ENCODE results near the gene PPFIA4. TPM values are rescaled to one million over a fixed set of nuclear protein-coding genes. Genes with fewer than 3 reads are reported as not detected.

The PPFIA4 gene
- polyA plus RNA-seq, 1 donor (not counting 4 experiments of a cell fraction or from before 2014, with no cell fraction given), result 2.3 TPM

GRCh38 chr1:202987922-202988583 lies 38.2 kb upstream of the PPFIA4 start:
- H3K9me3 ChIP-seq (ENCODE audit: control insufficient read depth, low read depth, low read length), result no peaks in the 10 kb centered on the region
- no peak overlapping the region for H3K4me3 ChIP-seq (ENCODE audit: control insufficient read depth in 2 of 3, extremely low read depth in 1 of 3, insufficient read depth in 2 of 3, low read depth in 1 of 3, low read length in 3 of 3)
- H3K27ac ChIP-seq (ENCODE audit: control insufficient read depth, insufficient read depth, low read length), result no peak overlapping the region
- no peaks in the 10 kb centered on the region for H3K79me2 ChIP-seq (ENCODE audit: control insufficient read depth, insufficient read depth, low read length)
- no peaks in the 10 kb centered on the region for H4K20me1 ChIP-seq (ENCODE audit: control insufficient read depth, extremely low read depth, insufficient read depth, low read length)
- no peak overlapping the region for H2AFZ ChIP-seq (ENCODE audit: control insufficient read depth, low read length)
- no peaks in the 10 kb centered on the region for H3K27me3 ChIP-seq (ENCODE audit: control insufficient read depth, extremely low read depth, insufficient read depth, low read length)
- DNase-seq (ENCODE audit: low read depth, low spot score), result no peak
- TF ChIP-seq EZH2 (IDR thresholded peaks at IDR 0.05; ENCODE audit: low read length), result no peak
- TF ChIP-seq, protein P1, sequence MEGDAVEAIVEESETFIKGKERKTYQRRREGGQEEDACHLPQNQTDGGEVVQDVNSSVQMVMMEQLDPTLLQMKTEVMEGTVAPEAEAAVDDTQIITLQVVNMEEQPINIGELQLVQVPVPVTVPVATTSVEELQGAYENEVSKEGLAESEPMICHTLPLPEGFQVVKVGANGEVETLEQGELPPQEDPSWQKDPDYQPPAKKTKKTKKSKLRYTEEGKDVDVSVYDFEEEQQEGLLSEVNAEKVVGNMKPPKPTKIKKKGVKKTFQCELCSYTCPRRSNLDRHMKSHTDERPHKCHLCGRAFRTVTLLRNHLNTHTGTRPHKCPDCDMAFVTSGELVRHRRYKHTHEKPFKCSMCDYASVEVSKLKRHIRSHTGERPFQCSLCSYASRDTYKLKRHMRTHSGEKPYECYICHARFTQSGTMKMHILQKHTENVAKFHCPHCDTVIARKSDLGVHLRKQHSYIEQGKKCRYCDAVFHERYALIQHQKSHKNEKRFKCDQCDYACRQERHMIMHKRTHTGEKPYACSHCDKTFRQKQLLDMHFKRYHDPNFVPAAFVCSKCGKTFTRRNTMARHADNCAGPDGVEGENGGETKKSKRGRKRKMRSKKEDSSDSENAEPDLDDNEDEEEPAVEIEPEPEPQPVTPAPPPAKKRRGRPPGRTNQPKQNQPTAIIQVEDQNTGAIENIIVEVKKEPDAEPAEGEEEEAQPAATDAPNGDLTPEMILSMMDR (optimal IDR thresholded peaks at IDR 0.05 in 1 of 3, IDR thresholded peaks at IDR 0.05 in 1 of 3, conservative IDR thresholded peaks at IDR 0.05 in 1 of 3; ENCODE audit: extremely low read depth in 1 of 3, insufficient read depth in 2 of 3, low read length in 3 of 3), result no peak
- H3K4me1 ChIP-seq (ENCODE audit: control insufficient read depth, extremely low read depth, insufficient read depth, low read length), result no peaks in the 10 kb centered on the region
- dilution Hi-C loops (cut with MboI; ENCODE audit: extremely low pct_ligation_motif_present, low sequenced_read_pairs), result no loop called here
- no peak overlapping the region for H3K4me2 ChIP-seq (ENCODE audit: control insufficient read depth, extremely low read depth, insufficient read depth, low read depth, low read length)
- H3K9ac ChIP-seq (ENCODE audit: control insufficient read depth, extremely low read depth, insufficient read depth, low read length), result no peak overlapping the region
- no peak for FAIRE-seq
- H3K36me3 ChIP-seq (ENCODE audit: control insufficient read depth in 2 of 2, extremely low read depth in 1 of 2, insufficient read depth in 2 of 2, low read length in 2 of 2), result no peaks in the 10 kb centered on the region
- no peaks in the 10 kb centered on the region for H3K9me1 ChIP-seq (ENCODE audit: control insufficient read depth, extremely low read depth, insufficient read depth, low read length)

- Histone ChIP-seq H3K4me1 (ENCODE audit: control insufficient read depth, extremely low read depth, insufficient read depth, low read length) (no peaks in the 10 kb centered on the region), H3K79me2 (ENCODE audit: control insufficient read depth, insufficient read depth, low read length) (no peaks in the 10 kb centered on the region), H4K20me1 (ENCODE audit: control insufficient read depth, extremely low read depth, insufficient read depth, low read length) (no peaks in the 10 kb centered on the region), H3K4me2 (ENCODE audit: control insufficient read depth, extremely low read depth, insufficient read depth, low read depth, low read length) (no peak overlapping the region), H3K9me3 (ENCODE audit: control insufficient read depth, low read depth, low read length) (no peaks in the 10 kb centered on the region), H3K27ac (ENCODE audit: control insufficient read depth, insufficient read depth, low read length) (no peak overlapping the region), H3K36me3 (ENCODE audit: control insufficient read depth in 2 of 2, extremely low read depth in 1 of 2, insufficient read depth in 2 of 2, low read length in 2 of 2) (no peaks in the 10 kb centered on the region), H3K9ac (ENCODE audit: control insufficient read depth, extremely low read depth, insufficient read depth, low read length) (no peak overlapping the region), H2AFZ (ENCODE audit: control insufficient read depth, low read length) (no peak overlapping the region), H3K27me3 (ENCODE audit: control insufficient read depth, extremely low read depth, insufficient read depth, low read length) (no peaks in the 10 kb centered on the region), H3K4me3 (ENCODE audit: control insufficient read depth in 2 of 3, extremely low read depth in 1 of 3, insufficient read depth in 2 of 3, low read depth in 1 of 3, low read length in 3 of 3) (no peak overlapping the region), H3K9me1 (ENCODE audit: control insufficient read depth, extremely low read depth, insufficient read depth, low read length) (no peaks in the 10 kb centered on the region)
- TF ChIP-seq, protein P1 (optimal IDR thresholded peaks at IDR 0.05 in 1 of 3, IDR thresholded peaks at IDR 0.05 in 1 of 3, conservative IDR thresholded peaks at IDR 0.05 in 1 of 3; ENCODE audit: extremely low read depth in 1 of 3, insufficient read depth in 2 of 3, low read length in 3 of 3), result no peak
- no peak for TF ChIP-seq EZH2 (IDR thresholded peaks at IDR 0.05; ENCODE audit: low read length)
- dilution Hi-C loops (cut with MboI; ENCODE audit: extremely low pct_ligation_motif_present, low sequenced_read_pairs), result no loop called here
- no peak for DNase-seq (ENCODE audit: low read depth, low spot score)
- no peak for FAIRE-seq
These were observed 36.4 kb upstream of the PPFIA4 start for GRCh38 chr1:202989879-202990278.
